ENCODE results near the gene MGAT3.

GRCh38 chr22:39502789-39503409 lies 46.1 kb downstream of the MGAT3 start:
- TF ChIP-seq, protein P1, sequence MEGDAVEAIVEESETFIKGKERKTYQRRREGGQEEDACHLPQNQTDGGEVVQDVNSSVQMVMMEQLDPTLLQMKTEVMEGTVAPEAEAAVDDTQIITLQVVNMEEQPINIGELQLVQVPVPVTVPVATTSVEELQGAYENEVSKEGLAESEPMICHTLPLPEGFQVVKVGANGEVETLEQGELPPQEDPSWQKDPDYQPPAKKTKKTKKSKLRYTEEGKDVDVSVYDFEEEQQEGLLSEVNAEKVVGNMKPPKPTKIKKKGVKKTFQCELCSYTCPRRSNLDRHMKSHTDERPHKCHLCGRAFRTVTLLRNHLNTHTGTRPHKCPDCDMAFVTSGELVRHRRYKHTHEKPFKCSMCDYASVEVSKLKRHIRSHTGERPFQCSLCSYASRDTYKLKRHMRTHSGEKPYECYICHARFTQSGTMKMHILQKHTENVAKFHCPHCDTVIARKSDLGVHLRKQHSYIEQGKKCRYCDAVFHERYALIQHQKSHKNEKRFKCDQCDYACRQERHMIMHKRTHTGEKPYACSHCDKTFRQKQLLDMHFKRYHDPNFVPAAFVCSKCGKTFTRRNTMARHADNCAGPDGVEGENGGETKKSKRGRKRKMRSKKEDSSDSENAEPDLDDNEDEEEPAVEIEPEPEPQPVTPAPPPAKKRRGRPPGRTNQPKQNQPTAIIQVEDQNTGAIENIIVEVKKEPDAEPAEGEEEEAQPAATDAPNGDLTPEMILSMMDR (IDR thresholded peaks at IDR 0.05; ENCODE audit: poor library complexity), result no peak
- no peak for TF ChIP-seq EZH2 (IDR thresholded peaks at IDR 0.05; ENCODE audit: borderline replicate concordance)
- TF ChIP-seq EZH2phosphoT487 (IDR thresholded peaks at IDR 0.05; ENCODE audit: low read depth, severe bottlenecking, unreplicated experiment), result no peak
